GM18511 (cell line): ENCODE data around the gene EME2.
"Not testable (repeated sequence)": the region's sequence is repeated elsewhere in the genome, so short reads cannot be mapped to it uniquely, and the experiment has no call there.

Experiments used
- ATAC-seq: cut with Tn5 transposase; IDR thresholded peaks from one replicate; pipeline ENCODE4 v1.9.1; 2021; ENCODE audit warnings: mild to moderate bottlenecking, moderate library complexity; ENCODE audit not compliant: unreplicated experiment

Gene EME2

DNA sequence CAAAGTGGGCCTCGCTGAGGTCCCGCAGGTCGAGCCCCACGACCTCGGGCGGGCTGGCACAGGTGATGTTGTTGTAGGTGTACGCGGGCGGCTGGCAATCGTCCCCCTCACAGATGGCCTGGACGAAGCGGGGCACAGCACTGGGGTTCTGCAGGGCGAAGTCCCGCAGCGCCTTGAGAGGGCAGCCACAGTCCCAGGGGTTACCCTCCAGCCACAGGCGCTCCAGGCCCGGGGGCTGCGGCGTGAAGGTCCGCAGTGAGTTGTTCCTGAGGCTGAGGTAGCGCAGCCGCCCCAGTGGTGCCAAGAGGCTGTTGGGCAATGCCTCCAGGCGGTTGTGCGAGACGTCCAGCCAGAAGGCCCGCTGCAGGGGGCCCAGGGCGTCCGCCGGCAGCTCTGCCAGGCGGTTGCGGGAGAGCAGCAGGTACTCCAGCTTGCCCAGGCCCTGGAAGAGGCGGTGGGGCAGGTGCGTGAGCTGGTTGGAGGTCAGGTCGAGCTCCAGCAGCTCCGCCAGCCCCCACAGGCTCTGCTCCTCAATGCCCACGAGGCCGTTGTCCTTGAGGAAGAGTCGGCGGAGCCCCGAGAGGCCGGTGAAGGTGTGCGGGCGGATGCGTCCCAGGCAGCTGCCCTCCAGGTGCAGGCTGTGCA, 18.1 kb downstream of the EME2 start:
- no peak for ATAC-seq

DNA sequence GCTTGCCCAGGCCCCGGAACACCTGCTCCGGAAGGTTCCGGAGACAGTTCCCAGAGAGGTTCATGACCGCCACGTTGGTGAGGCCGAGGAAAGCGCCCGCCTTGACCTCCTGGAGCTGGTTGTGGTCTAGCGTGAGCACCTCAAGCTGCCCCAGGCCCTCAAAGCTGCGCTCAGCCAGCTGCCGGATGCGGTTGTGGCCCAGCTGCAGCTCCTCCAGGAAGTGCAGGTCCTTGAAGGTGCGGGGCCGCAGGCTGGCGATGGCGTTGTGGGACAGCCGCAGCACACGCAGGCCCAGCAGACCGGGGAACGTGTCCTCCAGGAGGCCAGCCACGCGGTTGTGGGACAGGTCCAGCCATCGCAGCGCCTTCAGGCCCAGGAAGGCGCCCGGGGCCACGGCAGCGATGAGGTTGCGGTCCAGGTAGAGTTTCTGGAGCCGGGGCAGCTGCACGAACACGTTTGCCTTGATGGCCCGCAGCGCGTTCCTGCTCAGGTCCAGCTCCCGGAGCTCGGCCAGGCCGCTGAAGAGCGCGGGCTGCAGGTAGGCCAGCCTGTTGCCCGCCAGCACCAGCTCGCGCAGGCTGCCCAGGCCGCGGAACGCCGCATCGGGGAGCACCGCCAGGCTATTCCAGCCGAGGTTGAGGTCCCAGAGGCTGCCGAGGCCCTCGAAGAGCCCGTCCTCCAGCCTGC, 18.8 kb downstream of the EME2 start:
- no peak for ATAC-seq

DNA sequence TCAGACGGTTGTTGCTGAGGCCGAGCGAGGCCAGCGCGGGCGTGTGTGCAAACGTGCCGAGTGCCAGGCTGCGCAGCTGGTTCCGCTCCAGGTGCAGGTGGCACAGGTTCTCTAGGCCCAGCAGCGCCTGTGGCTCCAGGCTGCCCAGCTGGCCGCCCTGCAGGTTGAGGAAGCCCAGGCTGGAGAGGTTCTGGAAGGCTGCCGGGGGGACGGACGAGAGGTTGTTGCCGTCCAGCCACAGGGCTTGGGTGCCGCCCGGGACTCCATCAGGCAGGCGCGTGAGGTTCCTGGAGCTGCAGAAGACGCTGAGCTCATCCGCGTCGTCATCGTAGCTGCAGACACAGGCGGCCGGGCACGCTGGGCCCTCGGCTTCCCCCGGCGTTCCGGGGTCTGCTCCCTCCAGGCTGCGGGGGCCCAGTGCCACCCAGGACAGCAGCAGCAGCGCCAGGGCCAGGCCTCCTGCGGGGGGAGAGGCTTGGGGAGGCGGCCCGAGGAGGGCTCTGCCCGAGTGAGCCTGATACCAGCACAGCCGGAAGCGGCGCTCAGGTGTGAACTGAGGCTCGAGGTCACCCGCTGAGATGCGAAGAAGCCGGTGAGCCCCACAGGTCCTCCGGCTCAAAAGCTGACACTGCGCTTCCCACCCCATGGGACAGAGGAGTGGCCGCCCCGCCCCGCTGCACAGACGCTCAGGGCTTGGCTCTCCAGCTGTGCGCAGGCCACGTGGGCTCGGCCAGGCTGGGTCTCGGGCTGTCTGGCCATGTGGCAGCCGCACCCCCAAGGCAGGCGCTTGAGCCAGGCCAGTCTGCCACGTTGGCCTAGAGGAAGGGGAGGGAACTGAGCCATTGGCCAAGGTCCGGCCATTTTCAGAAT, 19.6 kb downstream of the EME2 start:
- ATAC-seq = no peak

DNA sequence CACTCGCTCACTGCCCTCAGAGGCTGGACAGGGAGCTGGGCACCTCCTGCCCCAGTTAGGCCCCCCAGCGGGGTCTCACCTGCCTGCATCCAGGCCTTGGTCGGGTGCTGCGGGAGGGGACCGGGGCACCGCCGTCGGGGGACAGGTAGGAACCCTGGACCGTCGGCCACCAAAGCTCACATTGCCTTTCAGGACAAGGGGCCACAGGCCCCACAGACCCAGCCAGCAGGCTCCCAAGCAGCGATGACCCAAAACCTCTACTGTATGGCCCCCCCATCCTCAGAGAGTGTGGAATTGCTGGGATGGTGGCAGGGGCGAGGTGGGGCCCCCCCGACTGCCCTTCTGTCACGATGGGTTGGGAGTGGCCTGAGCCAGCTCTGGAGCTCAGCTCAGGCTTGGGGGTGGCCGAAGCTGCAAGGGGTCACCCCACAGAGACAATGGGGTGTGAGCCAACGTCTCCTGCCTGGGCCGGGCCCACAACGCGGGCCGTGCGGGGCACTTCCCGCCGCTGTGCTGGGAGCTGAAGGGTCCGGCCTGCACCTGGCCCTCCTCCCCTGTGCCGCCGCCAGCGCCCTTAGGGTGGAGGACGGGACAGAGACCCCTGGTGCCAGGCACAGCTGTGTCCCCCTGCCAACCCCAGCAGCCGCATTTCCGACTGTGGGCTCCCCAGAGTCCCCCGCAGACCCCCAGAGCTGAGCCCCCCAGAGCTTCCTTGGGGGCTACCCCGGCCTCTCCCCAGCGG, 20.4 kb downstream of the EME2 start:
- ATAC-seq = no peak

DNA sequence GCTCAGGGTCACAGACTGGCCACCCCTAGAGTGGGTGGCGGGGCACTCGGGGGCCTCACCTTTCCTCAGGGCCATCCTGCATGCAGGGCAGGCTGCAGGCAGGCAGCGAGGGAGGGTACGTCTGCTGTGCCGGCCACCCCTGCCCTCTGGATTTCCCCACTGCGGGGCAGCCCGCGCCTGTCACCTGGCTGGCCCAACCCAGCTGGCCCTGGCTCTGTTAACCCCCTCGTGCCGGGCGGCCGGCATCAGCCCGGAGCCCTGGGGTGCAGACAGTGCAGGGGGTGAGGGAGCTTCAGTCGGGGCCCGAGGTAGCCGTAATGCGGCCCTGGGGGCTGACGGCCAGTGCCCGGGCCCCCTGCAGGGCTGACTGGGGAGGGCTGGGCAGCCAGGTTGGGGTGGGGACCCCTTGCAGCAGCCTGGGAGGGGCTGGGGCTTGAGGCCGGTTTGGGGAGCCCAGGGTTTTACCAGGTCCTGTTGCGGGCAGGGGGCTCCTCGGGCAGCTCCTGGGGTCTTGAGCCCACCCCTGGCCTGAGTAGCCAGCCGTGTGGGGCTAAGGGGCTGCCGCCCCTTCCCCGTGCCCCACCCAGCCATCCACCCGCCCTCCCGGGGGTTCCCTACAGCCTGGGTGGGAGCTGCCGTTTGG, 21.1 kb downstream of the EME2 start, which contains the start of gene IGFALS:
Gene IGFALS (minus strand): TSS at position 128 of the 643 bp plus-strand sequence. CDS start 53 bp downstream, at position 75.
- no peak for ATAC-seq

DNA sequence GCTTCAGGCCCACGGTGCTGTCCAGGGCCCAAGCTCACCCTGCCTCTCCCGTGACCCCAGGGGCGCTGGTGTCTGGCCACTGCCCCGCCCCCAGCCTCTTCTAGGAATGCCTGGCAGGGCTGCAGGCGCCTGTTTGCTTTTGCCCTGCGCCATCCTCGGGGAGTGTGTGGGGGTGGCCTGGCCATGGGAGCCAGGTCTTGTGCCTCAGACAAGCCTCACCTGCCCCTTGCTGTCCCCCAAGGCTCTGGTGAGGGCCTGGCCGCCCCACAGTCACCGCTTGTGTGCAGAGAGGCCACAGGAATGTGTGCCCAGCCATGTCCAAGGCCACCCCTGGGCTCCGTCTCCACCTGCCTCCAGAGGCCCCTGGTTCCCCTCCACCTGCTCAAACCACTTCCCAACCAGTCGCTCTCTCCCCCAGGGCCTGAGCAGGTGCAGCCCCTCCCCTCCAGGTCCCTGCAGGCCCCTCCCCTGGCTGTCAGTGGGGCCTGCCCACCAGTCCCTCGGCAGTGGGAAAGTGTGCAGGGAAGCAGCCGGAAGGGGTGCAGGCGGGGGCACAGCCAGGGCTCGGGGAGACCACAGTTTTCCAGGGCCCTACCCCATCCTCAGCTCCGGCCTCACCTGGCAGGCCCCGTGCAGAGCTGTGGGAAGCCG, 21.7 kb downstream of the EME2 start:
- no peak for ATAC-seq

DNA sequence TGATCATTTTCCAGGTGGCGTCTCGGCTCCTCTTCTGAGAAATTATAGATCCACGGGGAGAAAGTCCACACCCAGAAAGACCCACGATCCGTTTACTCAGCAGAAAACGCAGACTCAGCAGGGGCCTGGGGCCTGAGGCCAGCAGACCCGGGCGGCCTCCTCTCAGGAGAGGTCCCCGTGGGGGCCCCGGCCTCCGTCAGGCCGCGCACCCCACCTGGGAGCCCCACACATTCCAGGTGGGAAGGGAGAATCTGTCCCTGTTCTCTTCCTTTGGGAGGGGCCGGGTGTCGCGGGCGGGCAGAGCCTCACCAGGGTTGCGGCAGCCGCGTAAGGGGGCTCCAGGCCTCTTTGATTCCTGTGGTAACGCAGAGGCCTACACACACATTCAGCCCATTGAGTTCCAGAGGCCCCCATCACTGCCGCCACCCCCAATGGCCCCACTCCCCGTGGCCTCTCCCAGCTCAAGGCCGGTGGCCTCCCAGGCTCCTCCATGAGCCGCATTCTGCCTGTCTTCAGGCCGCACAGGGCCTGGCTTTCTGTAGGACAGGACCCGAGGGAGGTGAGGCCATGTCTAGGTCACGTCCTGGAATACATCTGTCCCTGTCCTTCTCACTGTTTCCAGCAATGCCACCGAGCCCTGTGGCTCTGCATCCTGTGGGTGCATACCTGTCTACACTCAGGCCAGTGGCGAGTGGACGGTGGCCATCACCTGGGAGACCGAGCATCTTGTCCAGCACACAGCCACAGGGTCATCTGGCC, 22.5 kb downstream of the EME2 start:
- no peak for ATAC-seq

DNA sequence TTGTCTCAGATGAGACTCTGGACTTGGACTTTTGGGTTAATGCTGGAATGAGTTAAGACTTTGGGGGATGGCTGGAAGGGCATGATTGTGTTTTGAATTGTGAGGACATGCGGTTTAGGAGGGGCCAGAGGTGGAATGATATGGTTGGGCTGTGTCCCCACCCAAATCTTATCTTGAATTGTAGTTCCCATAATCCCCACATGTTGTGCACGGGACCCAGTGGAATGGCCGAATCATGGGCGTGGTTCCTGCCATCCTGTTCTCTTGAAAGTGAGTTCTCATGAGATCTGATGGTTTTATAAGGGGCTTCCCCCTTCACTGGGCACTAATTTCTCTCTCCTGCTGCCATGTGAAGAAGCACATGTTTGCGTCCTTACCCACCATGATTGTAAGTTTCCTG, 26.7 kb downstream of the EME2 start:
- ATAC-seq = not testable (repeated sequence)

DNA sequence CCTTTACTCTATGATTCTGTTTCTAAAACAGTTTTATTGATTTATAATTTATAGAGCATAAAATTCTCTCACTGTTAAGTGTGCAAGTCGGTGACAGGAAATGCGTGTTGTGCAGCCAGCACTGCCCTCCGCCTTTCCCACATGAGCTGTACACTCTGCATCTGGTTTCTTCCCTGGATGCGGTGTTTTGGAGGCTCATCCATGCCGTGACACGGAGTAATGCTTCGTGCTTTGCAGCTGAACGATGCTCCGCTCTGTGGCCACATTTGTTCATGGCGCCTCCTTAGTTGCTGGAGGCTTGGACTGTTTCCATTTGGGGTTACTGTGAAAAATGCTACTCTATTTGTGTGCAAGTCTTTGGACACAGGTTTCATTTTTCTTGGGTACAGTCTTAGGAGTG, 28.1 kb downstream of the EME2 start:
- ATAC-seq = no peak

DNA sequence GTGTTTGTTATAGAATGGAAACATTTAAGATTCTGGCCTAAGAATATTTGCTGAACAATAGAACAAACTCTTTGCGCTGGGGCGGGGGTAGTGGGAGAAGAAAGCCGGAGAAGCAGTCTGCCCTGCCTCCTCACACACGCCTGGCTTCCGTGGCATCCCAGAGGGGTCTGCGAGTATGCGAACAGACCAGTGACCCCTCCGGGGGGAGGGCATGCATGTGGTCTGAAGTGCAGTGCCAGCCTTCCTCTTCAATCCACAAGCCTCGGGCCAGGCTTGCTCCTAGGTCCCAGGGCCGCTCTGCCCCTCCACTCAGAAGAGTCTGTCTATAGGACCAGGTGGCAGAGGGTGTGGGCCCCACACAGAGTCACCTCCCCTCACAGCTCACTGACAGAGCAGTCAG, 35.0 kb downstream of the EME2 start:
- no peak for ATAC-seq

DNA sequence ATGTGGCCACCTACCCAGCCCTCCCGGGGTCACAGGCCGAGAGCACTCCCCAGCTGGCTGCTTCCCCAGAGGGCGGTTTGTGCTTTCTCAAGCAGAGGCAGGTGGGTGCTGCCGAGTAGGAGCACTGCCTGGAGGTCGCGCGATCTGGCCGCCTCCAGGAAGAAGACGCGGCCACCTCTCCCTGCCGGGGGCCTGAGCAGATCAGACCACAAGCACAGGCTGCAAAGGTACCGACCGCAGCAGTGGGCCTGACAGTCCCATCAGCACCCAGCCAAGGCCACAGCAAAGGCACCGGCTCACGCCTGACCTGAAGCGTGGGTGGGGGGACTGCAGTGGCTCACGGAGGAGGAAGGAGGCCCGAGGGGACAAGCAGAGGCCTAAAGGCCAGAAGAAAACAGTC, 36.1 kb downstream of the EME2 start:
- no peak for ATAC-seq

DNA sequence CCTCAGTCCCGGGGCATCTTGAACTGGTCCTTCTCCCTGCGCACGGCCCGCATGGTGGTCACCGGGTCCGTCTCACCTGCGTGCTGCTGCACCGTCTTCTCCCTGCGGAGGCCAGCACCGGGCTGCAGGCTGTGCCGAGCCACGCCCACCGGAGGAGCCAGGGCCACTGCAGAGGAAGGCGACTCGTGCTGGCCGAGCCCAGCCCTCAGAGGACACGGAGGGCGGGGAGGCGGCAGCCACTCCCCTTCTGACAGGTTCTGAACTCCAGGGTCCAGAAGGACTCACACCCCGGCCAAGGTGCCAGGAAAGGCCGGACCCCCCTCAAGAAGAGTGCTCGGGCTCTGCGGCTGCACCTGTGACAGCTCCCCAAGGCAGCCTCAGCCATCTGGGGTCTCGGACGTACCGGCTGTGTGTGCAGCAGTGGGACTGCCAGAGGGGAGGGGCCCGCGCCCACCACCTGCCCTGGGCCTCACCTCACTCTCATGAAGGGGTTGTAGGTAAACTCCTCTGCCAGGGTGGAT, 36.7 kb downstream of the EME2 start:
- no peak for ATAC-seq

DNA sequence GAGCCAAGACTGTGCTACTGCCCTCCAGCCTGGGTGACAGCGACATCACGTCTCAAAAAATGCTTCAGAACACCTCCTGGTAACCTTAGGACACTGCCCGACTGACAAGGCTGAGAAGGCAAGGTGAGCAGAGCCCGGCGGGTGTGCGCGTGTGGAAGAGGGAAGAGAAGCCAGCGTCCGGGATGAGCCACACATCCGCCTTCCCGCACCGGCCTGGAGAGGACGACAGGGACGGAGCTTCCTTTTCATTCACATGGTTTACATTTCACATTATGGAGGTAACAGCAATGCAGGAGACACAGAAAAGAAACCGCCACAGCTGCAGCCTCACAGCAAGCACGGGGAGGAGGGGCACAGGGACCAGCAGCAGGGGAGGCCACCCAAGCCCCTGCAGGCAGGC, 37.5 kb downstream of the EME2 start:
- no peak for ATAC-seq

DNA sequence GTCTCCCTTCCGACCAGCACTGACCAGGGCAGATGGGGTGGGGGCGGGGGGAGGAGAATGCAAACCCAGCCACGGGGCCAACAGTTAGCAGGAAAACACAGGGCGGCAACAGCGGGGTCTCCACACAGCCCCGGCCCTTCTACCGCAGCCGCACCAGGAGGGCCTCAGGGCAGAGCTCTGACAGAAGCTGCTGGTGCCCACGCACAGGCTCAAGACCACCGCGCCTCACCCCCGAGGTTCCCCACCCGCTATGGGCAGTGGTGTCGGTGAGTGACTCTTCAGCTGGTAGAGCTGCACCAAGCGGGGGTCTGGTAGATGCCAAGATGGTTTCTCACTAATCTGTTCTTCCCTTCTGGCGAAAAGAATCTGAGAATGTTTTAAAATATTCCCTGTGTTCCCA, 37.9 kb downstream of the EME2 start:
- no peak for ATAC-seq

DNA sequence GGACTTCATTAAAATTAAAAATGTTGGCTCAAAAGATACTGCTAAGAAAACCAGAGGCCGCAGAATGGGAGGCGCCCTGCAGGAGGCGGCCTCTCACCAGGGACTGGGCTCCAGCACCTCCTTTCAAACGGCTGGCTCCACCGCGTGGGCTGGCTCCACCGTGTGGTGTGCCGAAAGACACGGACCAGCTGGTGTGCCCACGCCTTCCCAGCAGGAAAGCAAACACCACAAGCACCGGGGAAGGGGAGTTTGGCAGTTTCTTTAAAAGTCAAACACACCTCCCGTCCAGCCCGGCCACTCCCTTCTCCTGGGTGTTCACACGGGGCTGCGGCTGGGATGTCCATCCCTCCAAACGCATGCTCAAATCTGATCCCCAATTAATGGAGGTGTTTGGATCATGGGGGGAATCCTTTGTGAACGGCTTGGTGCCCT, 40.1 kb downstream of the EME2 start:
- ATAC-seq = no peak

DNA sequence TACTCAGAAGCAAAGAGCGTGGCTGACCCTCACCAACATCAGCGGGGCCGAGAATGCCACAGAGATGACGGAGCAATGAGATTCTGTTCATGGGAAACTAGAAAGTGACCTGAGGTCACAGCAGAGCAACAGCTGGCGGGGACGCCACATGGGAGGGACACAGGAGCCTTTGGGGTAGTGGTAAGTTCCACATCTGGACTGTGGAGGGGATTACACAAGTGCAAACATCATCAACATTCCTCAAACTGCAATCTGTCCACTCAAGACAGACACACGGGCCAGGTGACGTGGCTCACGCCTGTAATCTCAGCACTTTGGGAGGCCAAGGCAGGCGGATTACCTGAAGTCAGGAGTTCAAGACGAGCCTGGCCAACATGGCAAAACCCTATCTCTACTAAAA, 42.9 kb downstream of the EME2 start:
- ATAC-seq = no peak

DNA sequence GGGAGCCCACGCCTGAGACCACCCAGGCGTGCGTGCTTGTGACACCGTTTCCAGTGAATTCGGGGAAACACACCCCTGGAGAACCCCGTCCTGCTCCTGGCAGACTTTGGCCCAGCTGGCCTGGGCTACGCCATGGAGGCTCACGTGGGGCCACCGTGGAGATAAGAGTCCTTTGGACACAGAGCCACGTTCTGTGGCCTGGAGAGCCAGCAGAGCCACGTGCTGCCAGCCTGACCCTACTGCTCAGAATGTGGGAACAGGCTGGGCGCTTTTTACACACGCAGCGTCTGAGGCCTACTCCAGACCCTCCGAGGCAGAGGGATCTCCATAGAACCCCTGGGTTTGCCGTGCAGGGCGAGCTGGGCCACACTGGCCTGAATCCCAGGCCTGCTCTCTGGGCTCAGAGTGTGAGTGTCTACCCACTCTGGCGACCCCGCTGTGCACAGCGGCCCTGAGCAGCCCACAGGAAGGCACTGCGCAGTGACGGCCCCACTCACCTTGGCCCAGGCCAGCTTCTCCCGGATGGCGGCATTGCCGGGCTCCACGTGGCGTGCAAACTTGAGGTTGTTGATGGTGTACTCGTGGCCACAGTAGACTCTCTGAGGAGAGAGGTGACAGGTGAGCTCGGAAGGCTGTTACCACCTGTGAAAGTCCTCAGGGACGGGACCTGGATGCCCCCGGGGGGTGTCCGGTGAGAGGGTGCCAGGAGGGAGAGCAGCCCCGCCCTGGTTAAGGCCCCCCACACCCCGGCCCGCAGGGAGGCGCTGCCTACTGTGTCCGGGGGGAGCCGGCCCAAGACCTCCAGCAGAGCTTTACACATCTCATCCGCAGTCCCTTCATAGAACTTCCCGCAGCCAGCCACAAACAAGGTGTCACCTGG, 44.0 kb downstream of the EME2 start:
- no peak for ATAC-seq

DNA sequence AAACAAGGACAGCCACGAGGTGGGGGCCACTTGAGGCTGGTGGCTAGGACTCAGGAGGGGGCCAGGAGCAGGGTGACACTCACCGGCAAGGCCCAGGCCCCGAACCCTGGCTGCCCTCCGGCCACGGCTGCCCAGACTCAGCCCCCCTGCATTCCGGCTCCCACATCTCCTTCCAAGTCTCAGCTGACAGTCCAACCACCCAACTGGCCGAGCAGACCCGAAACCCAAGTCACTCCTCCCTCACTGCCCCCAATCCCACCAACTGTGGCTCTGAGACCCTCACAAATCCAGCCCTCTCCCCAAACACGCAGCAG, 44.6 kb downstream of the EME2 start:
- ATAC-seq = no peak
